ENCODE results near the gene ROBO2.

- TF ChIP-seq CTCF (IDR thresholded peaks at IDR 0.05) (no peak), POLR2A (IDR thresholded peaks at IDR 0.05) (no peak), POLR2AphosphoS5 (IDR thresholded peaks at IDR 0.05) (no peak), EP300 (IDR thresholded peaks at IDR 0.05) (no peak)
Measured at GRCh38 chr3:77599948-77600347, 560.0 kb downstream of the ROBO2 start.
